GM19395 (cell line): ENCODE measurements around the gene GATD1.

Experiments
- ATAC-seq: cut with Tn5 transposase; IDR thresholded peaks from one replicate; pipeline ENCODE4 v1.9.1; 2021; ENCODE audit warnings: mild to moderate bottlenecking, moderate library complexity; ENCODE audit not compliant: unreplicated experiment

The GATD1 gene, protein sequence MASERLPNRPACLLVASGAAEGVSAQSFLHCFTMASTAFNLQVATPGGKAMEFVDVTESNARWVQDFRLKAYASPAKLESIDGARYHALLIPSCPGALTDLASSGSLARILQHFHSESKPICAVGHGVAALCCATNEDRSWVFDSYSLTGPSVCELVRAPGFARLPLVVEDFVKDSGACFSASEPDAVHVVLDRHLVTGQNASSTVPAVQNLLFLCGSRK

DNA sequence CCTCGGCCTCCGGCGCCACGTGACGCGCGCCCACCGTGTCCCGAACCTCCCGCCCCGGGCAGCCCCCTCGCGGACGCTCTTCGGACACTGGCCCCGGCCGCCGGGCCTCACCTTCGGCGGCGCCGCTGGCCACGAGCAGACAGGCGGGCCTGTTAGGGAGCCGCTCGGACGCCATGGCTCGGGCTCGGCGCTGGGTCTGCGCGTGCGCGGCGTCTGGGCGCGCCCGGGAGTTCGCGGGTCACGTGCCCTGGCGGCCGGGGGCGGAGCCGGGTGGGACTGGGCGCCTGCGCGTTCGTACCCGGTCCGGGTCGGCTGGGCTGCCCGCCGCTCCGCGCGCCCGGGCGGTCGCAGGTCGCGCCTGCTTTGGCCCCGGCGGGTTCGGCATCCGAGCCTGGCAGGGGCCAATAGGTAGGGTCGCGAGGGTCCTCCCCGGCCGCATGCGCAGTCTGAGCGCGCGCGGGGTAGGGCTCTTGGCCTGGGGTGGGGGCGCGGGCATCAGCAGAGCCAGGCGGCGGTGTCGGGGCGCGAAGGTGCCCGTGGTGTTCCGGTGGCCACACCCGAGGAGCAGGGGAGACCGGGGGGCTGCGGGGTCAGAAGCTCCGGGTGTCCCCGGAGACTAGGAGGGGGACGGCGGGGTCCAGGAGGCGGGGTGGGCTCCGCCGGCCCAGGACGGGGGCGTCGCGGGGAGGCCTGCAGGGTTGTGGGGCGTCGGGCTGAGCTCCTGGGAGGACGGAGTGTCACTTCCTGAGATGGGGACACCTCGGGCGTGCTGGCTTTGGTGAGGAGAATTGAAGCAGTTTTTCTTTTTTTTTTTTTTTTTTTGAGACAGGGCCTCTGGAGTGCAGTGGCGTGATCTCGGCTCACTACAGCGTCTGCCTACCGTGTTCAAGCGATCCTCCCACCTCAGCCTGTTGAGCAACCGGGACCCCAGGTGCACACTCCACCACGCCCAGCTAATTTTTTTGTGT, at the start of gene GATD1:
Gene GATD1, minus strand, starts transcription at position 200 of the 968 bp plus-strand sequence. Its CDS starts 25 bp downstream, at position 175.
- ATAC-seq = peak; percentile 68

DNA sequence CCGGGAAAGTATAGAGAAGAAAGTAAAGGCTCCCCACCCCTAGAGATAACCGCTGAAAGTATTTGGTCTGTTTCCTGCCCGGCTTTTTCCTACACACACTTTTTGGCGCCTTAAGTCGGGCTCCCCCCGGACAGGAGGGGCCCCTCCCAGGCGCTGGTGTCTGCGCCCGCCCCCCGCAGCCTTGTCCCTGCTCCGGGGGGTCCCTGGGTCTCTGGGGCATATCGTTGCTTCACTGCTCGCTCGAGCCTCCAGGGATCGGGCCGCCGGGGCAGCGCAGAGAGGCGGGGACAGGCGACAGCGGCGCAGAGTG, 49.5 kb upstream of the GATD1 start:
- peak; percentile 7 for ATAC-seq

DNA sequence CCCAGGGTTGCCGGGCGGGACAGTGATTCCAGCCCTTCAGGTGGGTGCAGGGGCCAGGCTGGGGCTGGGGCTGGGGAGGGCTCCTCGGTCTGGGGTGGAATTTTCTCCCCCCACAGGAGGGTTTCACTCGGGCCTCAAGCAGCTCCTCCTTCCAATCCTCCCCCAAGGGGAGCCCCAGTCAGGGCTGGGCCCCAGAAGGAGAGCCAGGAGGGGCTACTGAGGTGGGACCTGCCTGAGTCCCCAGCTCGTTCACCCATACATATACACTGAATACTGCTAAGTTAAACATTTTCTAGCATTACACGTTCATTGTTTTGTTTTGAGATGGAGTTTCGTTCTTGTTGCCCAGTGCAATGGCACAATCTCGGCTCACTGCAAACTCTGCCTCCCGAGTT, 48.9 kb upstream of the GATD1 start:
- no peak for ATAC-seq

DNA sequence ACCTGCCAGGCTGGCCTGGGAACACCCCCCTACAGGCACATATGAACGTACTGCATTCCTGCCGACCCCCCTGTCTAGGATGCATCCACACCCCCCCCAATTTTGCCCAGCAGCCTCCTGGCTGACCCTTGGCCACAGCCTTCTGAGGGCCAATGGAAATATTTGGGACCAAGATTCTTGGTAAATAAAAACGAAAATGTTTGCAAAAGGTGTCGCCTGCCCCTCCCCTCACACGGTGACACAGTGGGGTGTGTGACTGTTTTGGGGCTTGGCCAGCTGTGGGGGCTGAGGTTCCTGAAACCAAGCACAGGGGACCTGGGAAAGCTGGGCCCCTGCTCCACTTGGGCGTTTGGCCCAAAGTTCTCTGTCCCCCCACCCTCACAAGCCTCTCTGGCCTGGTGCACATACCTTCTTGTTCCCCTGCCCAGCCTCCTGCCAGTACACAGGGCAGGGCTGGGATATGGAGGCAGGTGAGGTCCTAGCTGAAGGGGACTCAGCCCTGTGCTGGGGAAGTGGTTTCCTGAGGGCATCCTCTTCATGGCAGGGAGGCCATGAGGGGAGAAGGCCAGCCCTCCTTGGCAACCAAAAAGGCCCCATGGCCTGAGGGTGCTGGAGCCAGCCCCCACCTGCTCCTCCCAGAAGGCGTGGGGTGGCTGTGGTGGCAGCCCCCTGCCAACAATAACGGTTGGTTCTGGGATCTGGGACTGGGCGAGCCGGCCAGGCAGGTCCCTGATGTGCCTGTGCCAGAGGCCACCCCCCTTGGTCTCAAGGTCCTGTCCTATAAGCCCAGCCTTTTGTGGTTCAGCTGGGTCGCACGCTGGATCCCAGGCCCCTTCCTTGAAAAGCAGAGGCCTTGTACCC, 48.3 kb upstream of the GATD1 start:
- ATAC-seq = no peak

DNA sequence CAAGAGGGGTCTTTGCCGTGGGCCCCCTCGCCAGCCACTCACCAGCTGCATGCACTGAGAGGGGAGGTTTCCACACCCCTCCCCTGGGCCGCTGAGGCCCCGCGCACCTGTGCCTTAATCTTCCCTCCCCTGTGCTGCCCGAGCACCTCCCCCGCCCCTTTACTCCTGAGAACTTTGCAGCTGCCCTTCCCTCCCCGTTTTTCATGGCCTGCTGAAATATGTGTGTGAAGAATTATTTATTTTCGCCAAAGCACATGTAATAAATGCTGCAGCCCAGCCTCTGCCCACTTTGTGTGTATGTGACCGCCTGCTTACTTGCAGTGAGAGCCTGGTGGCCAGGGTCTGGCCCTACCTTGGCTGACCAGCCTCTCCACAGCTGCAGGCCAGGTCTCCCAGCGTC, 47.7 kb upstream of the GATD1 start:
- ATAC-seq = no peak

DNA sequence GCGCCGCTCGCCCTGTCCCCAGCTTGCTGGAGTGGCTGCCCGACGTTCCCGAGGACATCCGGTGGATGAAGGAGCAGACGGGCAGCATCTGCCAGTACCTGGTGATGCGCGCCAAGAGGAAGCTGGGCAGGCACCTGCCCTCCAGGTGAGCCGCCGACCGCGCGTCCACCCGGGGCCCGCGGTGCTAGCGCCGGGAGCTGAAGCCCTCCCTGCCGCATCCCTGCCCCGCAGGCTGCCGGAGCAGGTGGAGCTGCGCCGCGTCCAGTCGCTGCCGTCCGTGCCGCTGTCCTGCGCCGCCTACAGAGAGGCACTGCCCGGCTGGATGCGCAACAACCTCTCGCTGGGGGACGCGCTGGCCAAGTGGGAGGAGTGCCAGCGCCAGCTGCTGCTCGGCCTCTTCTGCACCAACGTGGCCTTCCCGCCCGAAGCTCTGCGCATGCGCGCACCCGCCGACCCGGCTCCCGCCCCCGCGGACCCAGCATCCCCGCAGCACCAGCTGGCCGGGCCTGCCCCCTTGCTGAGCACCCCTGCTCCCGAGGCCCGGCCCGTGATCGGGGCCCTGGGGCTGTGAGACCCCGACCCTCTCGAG, 47.1 kb upstream of the GATD1 start:
- no peak for ATAC-seq

DNA sequence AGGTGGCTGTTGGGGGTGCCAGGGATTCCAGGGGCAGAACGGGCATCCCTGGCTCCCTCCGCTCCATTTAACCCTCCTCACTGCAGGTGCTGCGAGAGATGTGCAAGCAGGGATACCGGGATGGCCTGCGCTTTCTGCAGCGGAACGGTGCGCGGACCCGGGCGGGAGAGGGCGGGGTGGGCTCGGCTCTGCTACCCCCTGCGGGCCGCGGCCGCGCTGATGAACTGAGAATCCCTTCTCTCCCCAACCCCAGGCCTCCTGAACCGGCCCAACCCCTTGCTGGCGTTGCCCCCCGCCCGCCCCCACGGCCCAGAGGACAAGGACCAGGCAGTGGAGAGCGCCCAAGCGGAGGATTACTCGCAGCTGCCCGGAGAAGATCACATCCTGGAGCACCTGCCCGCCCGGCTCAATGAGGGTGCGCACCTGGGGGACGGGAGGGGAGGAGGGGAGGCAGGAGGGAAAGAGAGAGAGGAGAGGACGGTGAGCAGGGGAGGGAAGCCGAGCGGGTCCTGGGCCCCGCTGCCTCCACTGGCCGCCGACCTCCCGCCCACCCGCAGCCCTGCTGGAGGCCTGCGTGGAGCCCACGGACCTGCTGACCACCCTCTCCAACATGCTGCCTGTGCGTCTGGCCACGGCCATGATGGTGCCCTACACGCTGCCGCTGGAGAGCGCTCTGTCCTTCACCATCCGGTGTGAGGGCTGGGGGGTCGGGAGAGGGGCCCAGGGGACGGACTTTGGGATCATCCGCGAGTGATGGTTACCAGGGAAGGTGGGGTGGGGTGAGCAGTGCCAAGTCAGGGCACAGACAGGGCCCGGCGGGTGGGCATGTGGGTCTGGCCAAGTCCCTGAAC, 46.4 kb upstream of the GATD1 start:
- no peak for ATAC-seq

DNA sequence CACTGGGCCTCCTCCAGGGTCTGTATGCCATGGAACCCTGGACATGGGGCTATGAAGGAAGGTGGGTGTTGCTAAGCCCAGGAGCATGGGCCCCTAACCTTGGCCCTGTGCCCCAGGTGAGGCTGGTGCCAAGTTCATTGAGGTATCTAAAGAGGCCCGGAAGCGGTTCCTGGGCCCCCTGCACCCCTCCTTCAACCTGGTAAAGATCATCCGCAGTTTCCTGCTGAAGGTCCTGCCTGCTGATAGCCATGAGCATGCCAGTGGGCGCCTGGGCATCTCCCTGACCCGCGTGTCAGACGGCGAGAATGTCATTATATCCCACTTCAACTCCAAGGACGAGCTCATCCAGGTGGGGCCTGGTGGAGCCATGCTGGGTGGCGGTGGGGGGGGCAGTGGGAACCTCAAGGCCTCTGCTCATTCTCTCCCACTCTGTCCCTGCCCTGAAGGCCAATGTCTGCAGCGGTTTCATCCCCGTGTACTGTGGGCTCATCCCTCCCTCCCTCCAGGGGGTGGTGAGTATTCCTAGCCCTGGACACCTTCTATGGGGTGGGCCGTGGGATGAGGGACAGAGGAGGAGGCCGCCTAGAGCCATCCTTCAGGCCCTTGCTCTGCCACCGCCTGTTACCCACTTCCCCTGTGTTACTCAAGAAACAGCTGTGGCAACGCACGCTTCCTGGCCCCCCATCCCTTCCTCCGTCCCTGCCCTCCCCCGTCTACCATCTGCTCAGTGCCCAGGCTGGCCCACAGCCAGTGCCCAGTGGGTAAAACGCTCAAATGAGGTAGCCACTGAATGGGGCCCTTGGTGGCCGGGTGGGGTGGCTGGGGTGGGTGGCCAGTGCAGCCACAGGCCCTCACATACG, 44.5 kb upstream of the GATD1 start:
- no peak for ATAC-seq

DNA sequence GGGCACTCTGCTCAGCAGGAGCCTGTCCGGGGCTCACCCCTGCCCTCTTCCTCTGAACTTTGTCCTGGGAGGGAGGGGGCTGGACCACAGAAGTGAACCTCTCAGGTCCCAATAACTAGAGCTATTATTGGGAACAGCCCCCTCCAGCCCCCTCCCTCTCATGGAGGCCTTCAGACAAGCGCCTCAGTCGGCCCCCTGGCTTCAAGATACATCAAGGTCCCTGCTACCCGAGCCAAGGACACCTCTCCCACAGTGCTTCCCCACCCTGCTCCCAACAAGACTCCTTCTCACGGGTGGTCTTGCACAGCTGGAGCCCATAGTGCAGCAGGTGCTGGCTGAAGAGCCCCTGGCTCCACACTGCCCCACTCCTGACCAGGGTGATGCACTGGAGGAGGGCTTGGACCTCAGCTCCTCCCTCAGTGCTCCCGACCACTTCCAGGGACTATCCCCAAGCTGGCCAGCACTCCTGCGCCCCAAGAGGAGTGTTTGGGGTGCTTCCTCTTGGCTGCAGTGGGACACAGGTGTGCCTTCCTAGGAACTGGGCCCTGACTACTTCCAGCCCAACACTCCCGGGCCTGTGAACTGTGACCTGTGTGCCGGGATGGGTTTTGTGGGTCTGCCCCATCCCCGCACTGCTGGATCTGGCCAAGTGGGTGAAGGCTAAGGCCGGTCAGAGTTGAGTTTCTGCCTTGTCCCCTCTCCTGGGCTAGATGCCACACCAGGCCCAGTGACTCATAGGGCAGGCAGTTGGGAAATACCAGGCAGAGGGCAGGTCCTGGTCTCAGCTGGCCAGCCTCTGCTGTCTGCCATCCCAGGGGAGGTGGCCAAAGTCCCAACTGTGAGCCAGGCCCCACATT, 43.6 kb upstream of the GATD1 start:
- ATAC-seq = no peak

DNA sequence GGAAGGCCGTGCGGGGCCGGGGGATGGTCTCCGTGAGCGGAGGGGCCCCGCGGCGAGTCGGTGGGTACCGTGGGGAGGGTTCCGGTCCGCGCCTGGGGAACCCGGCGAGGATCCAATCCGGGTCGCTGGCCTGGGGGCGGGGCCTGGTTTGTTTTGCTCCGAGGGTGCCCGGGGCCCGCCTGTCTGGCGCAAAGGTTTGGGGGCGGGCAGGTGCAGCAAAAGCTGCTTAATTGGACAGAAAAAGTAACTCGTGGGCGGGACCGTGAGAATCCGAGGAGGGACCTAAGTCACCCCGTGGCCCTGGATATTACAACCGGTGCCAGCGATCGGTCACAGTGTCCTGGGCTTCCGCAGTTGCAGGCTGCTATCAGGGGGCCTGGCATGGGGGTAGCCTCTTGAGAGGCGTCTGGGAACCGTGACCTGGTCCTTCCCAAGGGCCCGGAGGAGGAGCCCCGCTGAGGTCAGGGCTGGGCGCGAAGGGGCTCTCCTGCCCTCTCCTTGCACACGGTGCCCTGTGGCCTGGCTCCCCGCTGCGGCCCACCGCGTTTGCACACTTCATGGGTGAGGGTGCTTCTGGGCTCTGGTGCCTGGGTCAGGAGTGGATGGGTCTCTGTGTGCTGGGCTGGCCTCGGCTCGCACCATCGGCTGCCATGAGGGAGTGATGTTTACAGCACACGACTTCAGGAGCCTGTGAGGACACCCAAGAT, 42.8 kb upstream of the GATD1 start:
- ATAC-seq = peak; percentile 71

DNA sequence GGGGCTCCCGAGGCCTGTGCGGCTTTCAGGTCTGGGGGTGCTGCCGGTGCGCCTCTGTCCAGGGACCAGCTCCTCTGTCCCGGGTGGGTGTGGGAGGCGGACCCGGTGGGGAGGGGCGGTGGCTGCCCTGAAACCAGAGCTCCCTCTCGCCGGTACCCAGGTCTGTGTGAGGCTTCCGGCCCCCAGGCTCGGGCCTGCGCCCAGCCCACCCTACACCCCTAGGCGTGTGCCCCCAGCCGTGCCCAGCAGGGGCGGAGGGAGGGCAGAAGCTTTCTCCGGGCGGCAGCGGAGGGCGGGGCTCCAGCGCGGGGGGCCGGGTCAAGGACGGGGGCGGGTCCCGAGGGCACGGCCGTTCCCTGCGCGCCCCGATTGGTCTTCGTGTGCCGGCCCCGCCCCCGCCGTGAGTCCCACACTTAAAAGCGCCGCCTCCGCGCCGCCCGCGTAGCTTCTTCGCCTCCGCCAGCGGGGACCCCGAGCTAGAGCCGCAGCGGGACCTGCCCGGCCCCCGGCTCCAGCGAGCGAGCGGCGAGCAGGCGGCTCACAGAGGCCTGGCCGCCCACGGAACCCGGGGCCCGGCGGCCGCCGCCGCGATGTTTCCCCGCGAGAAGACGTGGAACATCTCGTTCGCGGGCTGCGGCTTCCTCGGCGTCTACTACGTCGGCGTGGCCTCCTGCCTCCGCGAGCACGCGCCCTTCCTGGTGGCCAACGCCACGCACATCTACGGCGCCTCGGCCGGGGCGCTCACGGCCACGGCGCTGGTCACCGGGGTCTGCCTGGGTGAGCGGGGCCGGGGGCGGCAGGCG, 42.0 kb upstream of the GATD1 start:
- peak; percentile 68 for ATAC-seq

DNA sequence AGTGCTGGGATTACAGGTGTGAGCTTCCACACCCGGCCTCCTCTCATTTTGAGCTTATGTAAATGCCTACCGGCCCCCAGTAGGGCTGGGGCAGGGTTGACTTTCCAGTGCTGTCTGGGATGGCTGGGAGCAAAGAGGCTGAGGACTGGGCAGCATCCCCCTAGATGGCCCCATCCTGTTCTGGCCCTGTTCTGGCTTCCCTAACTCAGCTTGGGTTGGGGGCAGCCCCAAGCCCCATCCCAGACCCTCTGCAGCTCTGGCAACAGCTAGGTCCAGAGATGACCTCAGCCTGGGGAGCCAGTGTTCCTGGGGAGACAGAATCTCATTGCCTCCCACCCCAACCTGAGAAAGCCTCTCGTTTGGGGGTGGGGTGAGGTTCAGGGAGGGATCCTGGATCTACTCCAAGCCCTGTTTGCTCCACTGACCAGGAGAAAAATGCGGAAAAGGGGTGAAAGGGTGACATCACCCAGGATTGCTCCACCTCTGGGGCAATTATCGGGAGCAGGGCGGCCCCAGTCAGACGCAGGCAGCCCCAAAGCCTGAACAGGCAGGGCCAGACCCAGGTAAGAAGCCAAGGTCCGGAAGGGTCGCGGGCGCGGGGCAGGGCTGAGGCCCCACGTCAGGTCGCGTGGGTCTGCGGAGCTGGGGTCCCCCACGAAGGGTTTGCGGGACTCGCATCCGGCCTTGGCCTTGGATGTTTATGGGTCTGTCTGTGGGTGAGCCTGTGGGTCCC, 41.3 kb upstream of the GATD1 start, which contains the start of gene PNPLA2:
Gene PNPLA2, plus strand, starts transcription at position 519 of the 733 bp plus-strand sequence. CDS start 805 bp downstream, outside the sequence.
- no peak for ATAC-seq

DNA sequence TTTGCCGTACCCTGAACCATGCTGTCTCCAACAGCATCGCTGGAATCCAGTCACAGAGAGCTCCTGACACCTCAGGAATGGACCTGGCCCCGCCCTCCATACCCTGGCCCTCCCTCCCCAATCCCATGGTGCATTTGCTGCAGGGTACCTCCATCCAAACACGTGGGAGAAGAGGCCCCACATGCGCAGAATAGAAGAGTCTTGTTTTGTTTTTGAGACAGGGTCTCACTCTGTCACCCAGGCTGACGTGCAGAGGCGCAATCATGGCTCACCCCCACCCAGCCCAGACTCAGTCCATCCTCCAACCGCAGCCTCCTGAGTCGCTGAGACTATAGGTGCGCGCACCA, 39.1 kb upstream of the GATD1 start:
- no peak for ATAC-seq

DNA sequence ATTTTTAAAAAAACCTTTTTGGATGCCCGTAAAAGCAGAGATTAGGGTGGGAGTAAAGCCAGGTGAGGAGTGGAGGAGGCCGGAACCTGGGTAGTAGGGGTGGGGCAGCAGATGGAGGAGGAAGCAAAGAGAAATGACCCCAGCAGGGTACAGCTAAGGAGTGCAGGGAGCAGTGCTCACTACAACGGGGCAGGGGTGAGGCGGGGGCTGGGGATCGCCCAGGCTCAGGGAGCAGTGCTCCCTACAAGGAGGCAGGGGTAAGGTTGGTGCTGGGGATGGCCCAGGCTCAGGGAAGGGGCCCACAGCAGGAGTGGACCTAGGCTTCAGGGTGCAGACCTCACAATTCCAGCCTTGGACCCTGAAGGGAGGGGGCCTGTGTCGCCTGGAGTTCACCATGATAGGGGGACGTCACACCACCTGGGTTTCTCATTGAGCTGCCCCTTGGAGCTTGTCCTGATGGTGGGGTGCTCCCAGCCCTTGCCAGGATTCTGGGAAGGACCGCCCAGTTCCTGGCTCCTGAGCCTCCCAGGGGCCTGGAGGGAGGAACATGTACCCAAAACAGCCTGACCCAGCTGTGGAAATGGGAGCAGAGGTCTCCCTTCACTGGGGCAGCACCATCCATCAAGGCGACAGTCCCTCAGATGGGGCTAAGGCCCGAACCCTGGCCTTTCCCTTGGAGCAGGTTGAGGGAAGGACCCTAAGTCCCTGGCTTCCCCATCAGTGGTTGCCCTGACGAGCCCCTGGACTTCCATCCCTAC, 38.6 kb upstream of the GATD1 start:
- ATAC-seq = no peak

DNA sequence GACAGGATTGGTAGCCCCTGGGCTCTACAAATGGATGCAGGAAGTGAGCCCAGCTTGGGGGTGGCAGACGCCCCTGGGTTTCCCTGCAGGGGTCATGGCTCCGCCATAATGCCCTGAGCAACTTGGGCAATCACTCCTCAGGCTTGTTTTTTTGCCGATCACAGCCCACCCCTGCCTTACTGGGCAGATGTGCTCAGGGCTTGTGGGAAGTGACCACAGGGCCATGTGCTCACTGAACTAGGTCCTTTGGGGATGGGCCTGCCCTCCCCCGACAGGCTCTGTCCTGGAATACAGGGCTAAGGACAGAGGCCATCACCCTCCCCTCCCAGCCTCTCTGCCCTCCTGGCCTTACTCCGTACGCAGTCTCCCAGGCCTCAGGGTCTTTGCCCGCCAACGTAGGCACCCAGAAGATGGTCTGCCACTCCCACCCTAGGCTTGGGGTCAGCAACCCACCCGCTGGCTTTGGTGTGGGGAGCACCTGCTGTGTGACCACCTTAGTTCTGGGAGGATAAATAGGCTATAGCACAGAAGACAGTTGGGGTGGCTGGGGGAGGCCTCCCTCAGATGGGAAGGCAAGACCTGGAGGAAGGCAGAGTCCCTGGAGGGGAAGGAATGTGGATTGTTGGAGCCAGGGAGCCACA, 36.3 kb upstream of the GATD1 start:
- ATAC-seq = no peak
